T-helper 1 cell (primary cell): ENCODE results near the gene SACM1L.

Experiments
- DNase-seq, 5 donors: peaks; one replicate each; pipeline ENCODE4 v3.0.0-alpha.2; 2012 to 2020

SACM1L gene

DNA sequence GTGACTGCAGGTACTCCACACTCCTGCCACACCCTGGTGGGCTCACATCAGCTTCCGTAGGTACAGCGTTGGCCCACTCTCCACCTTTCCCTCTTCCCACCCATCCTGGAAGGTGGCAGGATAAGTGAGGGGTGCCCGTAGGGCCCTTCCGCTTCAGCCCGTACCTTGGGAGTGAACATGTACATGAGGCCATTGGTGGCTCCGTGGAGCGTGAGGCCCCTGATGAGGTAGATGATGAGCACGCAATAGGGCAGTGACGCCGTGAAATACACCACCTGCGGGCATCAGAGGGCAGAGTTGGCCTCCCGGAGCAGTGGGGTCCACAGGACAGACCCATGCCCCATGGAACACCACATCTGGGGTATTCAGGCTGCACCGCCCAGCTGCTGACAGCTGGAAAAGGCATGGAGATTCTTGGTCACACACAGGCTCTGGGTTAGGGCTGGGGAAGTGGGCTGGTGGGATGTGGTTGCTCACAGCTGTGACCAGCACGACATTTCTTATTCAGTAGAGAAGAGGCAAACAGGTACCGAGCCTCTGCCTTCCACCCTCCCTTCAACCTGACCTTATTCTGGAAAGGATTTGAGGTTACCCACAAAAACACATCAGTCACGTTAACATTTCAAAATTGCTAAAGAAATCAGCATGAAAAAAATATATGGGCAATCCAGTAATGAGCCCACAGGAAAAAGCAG, 83.3 kb downstream of the SACM1L start:
- DNase-seq = no peak

DNA sequence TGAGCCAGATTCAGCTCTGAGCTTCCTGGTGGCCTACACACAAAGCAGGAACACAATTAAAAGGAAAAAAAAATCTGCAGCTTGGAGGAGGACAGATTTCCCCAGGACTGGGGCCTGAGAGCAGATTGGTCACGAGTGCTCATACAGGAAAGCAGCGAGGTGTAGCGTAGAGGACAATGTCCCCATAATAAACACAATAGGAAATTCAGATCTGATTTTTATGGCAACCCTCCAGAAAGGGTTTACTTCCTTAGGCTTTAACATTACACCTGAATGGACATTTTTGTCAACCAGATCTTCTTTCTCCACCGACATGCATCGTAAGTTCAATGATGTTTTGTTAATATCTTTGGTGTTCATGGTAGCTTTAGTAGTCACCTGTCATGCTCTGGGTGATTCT, 83.9 kb downstream of the SACM1L start:
- DNase-seq = no peak

- DNase-seq = no peak
These were observed 84.7 kb downstream of the SACM1L start for GRCh38 chr3:45773714-45774449.

GRCh38 chr3:45774581-45775521, 85.7 kb downstream of the SACM1L start:
- DNase-seq = no peak

GRCh38 chr3:45775571-45776300, 86.5 kb downstream of the SACM1L start:
- no peak for DNase-seq

GRCh38 chr3:45776301-45776595, 87.1 kb downstream of the SACM1L start:
- no peak for DNase-seq

- DNase-seq = no peak
These were observed 87.4 kb downstream of the SACM1L start for GRCh38 chr3:45776611-45777010.

- no peak for DNase-seq
These were observed 88.0 kb downstream of the SACM1L start for GRCh38 chr3:45777111-45777745.

GRCh38 chr3:45777746-45778386, 88.7 kb downstream of the SACM1L start:
- DNase-seq = no peak

DNA sequence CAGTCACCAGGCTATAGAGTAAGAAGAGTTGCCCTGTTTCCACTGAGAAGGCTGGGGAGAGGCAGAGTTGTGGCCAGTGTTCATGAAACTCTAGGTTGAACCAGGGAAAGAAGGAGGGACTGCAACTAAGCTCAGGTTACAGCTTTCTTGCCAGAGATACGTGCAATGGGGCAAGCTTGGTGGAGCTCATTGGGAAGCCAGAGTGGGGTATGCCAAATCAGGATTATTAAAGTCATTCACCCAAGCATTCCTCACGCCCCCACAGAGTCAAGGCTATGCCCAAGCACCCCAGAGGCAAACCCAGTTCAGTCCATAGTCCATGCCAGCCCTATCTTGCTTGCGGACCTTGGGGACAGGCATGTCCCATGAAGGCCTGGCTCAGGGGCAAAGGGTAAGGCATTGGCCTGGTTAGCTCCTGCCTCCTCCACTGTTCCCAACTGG, 89.6 kb downstream of the SACM1L start:
- no peak for DNase-seq

GRCh38 chr3:45779746-45780735, 90.8 kb downstream of the SACM1L start:
- DNase-seq = no peak

- DNase-seq = no peak
These were observed 92.1 kb downstream of the SACM1L start for GRCh38 chr3:45781271-45781670.

GRCh38 chr3:45781841-45782240, 92.6 kb downstream of the SACM1L start:
- DNase-seq = no peak

DNA sequence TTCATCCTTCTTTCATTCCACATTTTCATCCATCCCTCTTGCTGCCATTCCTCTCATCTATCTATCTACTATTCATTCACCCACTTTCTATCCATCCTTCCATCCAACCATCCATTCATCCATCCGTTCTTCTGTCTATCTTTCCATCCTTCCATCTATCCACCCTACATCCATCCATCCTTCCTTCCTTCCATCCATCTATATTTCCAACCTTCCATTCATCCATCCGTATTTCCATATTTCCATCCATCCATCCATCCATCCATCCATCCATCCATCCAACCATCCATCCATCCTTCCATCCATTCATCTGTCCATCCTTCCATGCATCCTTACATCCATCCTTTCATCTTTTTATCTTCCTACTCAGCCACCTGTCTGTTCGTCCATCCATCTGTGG, 93.2 kb downstream of the SACM1L start:
- DNase-seq = no peak

DNA sequence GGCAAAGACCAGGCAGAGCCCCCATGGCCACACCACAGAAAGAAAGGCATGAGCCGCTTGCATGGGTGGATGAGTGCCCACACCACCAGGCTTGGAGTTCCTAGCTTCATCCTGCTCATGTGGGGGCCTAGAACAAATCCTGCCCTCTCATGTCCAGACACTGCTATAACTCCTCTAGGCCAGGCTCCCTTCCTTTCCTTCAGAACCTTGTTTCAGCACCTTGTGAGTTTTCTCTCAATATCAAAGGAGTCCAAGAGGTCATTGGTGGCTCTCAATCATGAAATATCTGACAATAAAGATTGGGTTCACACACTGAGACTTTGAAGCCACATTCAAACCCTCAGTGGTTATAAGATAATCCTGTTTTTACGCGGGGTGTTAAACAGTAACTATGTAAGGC, 94.5 kb downstream of the SACM1L start:
- DNase-seq = no peak

GRCh38 chr3:45785605-45786150, 96.5 kb downstream of the SACM1L start:
- no peak for DNase-seq

GRCh38 chr3:45786801-45787495, 97.8 kb downstream of the SACM1L start:
- no peak for DNase-seq

DNA sequence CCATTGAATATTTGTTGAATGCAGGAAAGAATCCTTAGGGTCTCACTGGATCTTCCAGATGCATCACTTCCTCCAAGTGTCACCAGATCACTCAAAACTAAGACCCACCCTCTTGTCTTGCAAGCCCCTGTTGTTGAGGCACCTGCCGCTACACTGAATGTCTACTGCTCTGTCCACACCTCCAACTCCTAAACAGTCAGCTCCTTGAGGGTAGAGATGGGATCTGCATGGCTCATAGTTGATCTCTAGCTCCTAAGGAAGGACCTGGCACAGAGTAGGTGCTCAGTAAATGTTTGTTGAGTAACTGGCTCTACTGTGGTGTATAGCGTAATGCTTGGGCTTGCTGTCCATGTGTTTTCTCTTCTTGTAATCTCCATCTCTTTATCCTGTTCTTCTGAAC, 98.4 kb downstream of the SACM1L start:
- no peak for DNase-seq

DNA sequence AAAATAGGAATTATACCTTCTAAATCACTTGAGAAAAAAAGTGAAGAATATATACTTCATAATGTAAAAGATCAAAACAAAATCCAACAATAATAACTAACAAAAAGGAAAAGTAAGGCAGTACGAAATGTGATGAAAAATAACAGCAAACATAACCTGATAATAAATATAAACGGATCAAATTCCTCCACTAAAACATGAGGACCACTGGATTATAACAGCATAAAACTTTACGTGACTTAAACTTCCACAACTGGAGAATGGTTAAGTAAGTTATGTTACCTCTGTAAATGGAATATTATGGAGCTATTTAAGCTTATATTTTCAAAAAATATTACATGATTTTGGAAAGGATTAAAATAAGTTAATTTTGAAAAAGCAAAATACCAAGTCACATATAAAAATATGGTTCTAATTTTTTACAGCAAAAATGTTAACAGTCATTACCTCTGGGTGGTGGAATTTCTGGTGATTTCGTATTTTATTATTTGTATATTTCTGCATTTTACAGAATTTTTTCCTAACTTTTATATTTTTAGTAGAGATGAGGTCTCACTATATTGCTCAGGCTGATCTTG, 100.1 kb downstream of the SACM1L start:
- DNase-seq = no peak
